Loucy (cell line): ENCODE results near the gene CYTH4.

ENCODE experiments used
- H2AFZ ChIP-seq: fragments of 200-600 bp; sonication (generic); 2 replicates; pipeline ENCODE4 v1.6.0; 2016; ENCODE audit warnings: antibody characterized with exemption, mild to moderate bottlenecking, low read length, moderate library complexity
- H3F3A ChIP-seq: fragments of 200-600 bp; 2 replicates; pipeline ENCODE4 v1.6.0; 2016; ENCODE audit warnings: antibody characterized with exemption, low read depth, mild to moderate bottlenecking
- H3K27me3 ChIP-seq: fragments of 200-600 bp; sonication (generic); 2 replicates; pipeline ENCODE4 v1.6.1; 2014; ENCODE audit warnings: low read length, mild to moderate bottlenecking; ENCODE audit not compliant: insufficient read depth, poor library complexity, severe bottlenecking
- H3K36me3 ChIP-seq: fragments of 200-600 bp; sonication (generic); 2 replicates; pipeline ENCODE4 v1.6.1; 2016; ENCODE audit warnings: low read length; ENCODE audit not compliant: insufficient read depth
- H3K4me1 ChIP-seq: fragments of 200-600 bp; sonication (generic); 2 replicates; pipeline ENCODE4 v1.5.1; 2014; ENCODE audit warnings: low read length, mild to moderate bottlenecking; ENCODE audit not compliant: insufficient read depth, poor library complexity, severe bottlenecking
- H3K4me2 ChIP-seq: fragments of 200-600 bp; sonication (generic); 2 replicates; pipeline ENCODE4 v1.6.0; 2014; ENCODE audit warnings: antibody characterized with exemption, low read length, low read depth, mild to moderate bottlenecking; ENCODE audit not compliant: poor library complexity, severe bottlenecking
- H3K4me3 ChIP-seq: fragments of 200-600 bp; sonication (generic); 2 replicates; pipeline ENCODE4 v1.5.1; 2014; ENCODE audit warnings: low read length, mild to moderate bottlenecking, mixed read lengths; ENCODE audit not compliant: poor library complexity, severe bottlenecking
- H3K79me2 ChIP-seq: fragments of 200-600 bp; sonication (generic); 2 replicates; pipeline ENCODE4 v1.6.1; 2014; ENCODE audit warnings: low read length; ENCODE audit not compliant: insufficient read depth
- H3K9ac ChIP-seq: fragments of 200-600 bp; sonication (generic); 2 replicates; pipeline ENCODE4 v1.6.0; 2014; ENCODE audit warnings: mild to moderate bottlenecking, low read depth, low read length, moderate library complexity; ENCODE audit not compliant: poor library complexity, severe bottlenecking
- H3K9me2 ChIP-seq: fragments of 200-600 bp; sonication (generic); replicated peaks from 2 replicates; pipeline ENCODE4 v1.6.1; 2016; ENCODE audit warnings: low read depth, low read length, mixed read lengths
- H3K9me3 ChIP-seq: fragments of 200-600 bp; sonication (generic); 2 replicates; pipeline ENCODE4 v1.6.1; 2014; ENCODE audit warnings: mild to moderate bottlenecking, antibody characterized with exemption, low read length, low read depth; ENCODE audit not compliant: insufficient read depth
- H4K20me1 ChIP-seq: fragments of 200-600 bp; sonication (generic); 2 replicates; pipeline ENCODE4 v1.6.0; 2014; ENCODE audit warnings: antibody characterized with exemption, low read length, mild to moderate bottlenecking; ENCODE audit not compliant: insufficient read depth, poor library complexity, severe bottlenecking
- EZH2phosphoT487 ChIP-seq: fragments of 200-600 bp; IDR thresholded peaks from 2 replicates; pipeline ENCODE4 v1.6.1; 2018; ENCODE audit warnings: antibody characterized with exemption, mild to moderate bottlenecking, moderate library complexity, borderline replicate concordance
- TF ChIP-seq, protein P1 (sequence below): fragments of 200-600 bp; sonication (generic); conservative IDR thresholded peaks from 2 replicates; pipeline ENCODE4 v1.5.1; 2014; ENCODE audit warnings: mild to moderate bottlenecking, antibody characterized with exemption, low read length

The CYTH4 gene

DNA sequence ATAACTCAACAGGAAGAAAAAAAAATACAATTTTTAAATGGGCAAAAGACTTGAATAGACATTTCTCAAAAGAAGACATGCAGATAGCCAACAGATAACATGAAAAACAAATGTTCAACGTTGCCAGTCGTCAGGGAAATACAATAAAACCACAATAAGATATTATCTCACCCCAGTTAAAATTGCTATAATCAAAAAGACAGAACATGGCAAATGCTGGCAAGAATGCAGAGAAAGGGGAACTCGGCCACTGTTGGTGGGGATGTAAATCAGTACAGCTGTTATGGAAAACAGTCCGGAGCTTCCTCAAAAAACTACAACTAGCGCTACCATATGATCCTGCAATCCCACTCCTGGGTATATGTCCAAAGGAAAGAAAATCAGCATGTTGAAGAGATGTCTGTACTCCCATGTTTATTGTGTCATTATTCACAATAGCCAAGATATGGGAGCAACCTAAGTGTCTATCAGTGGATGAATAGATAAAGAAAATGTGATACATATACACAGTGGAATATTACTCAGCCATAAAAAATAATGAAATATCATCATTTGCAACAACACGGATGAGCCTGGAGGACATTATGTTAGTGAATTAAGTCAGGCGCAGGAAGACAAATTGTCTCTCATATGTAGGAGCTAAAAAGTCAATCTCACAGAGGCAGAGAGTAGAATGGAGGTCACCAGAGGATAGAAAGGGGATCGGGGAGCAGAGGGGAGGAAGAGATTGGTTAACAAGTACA is 12.2 kb upstream of the CYTH4 start:
- Histone ChIP-seq H3K9me2 (no peaks in the 10 kb centered on the region), H3K9ac (no peak overlapping the region), H3K4me1 (peaks cover 54% of the 10 kb centered on the region), H4K20me1 (no peaks in the 10 kb centered on the region), H3K4me2 (peak overlapping the region; percentile 44), H2AFZ (0 out of 2 replicates have a peak overlapping the region, but pooled peaks have one; percentile 8), H3K79me2 (no peaks in the 10 kb centered on the region), H3K9me3 (no peaks in the 10 kb centered on the region), H3K27me3 (no peaks in the 10 kb centered on the region), H3K36me3 (no peaks in the 10 kb centered on the region), H3K4me3 (peak overlapping the region; percentile 4), H3F3A (no peaks in the 10 kb centered on the region)
- TF ChIP-seq EZH2phosphoT487, result no peak

DNA sequence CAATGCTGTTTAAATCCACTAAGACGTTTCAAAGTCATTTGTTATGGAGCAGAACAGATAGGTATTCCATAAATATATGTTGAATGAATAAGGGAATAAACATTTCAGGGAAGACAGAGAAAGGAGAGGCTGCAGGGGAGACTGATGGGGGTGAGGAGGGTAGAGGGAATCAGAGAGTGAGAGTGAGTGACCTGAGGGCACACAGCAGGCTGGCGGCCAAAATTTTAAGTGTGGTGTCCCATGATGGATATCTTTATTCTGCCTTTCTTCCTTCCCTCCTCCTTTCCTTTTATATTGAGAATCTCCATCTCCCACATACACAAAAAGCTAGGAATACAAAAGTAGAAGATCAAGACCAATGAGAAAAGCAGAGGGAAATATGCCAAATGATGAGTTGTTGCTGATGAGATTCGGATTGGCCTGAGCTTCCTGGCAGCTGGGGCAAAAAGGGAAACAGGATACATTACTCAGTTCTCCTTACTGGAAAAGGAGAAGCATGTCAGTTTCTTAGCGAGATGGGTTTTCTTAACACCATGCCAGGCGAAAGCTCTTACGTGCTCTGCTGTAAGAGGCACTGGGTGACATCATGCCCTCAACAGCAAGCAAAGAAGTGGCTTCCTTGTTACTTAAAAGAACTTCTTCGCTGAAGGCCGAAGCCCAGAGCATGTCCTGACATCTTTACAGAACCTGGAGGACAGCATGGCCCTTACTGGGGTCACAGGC is 11.2 kb upstream of the CYTH4 start:
- H3K36me3 ChIP-seq, result no peaks in the 10 kb centered on the region
- H3K9ac ChIP-seq, result no peak overlapping the region
- H3K27me3 ChIP-seq, result no peaks in the 10 kb centered on the region
- no peaks in the 10 kb centered on the region for H3F3A ChIP-seq
- no peak overlapping the region for H3K4me3 ChIP-seq
- no peak for TF ChIP-seq EZH2phosphoT487
- TF ChIP-seq, protein P1, sequence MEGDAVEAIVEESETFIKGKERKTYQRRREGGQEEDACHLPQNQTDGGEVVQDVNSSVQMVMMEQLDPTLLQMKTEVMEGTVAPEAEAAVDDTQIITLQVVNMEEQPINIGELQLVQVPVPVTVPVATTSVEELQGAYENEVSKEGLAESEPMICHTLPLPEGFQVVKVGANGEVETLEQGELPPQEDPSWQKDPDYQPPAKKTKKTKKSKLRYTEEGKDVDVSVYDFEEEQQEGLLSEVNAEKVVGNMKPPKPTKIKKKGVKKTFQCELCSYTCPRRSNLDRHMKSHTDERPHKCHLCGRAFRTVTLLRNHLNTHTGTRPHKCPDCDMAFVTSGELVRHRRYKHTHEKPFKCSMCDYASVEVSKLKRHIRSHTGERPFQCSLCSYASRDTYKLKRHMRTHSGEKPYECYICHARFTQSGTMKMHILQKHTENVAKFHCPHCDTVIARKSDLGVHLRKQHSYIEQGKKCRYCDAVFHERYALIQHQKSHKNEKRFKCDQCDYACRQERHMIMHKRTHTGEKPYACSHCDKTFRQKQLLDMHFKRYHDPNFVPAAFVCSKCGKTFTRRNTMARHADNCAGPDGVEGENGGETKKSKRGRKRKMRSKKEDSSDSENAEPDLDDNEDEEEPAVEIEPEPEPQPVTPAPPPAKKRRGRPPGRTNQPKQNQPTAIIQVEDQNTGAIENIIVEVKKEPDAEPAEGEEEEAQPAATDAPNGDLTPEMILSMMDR, result no peak
- H3K4me1 ChIP-seq, result peaks cover 60% of the 10 kb centered on the region
- no peaks in the 10 kb centered on the region for H3K9me2 ChIP-seq
- no peaks in the 10 kb centered on the region for H4K20me1 ChIP-seq
- H3K4me2 ChIP-seq, result no peak overlapping the region
- no peak overlapping the region for H2AFZ ChIP-seq
- no peaks in the 10 kb centered on the region for H3K79me2 ChIP-seq
- H3K9me3 ChIP-seq, result no peaks in the 10 kb centered on the region

DNA sequence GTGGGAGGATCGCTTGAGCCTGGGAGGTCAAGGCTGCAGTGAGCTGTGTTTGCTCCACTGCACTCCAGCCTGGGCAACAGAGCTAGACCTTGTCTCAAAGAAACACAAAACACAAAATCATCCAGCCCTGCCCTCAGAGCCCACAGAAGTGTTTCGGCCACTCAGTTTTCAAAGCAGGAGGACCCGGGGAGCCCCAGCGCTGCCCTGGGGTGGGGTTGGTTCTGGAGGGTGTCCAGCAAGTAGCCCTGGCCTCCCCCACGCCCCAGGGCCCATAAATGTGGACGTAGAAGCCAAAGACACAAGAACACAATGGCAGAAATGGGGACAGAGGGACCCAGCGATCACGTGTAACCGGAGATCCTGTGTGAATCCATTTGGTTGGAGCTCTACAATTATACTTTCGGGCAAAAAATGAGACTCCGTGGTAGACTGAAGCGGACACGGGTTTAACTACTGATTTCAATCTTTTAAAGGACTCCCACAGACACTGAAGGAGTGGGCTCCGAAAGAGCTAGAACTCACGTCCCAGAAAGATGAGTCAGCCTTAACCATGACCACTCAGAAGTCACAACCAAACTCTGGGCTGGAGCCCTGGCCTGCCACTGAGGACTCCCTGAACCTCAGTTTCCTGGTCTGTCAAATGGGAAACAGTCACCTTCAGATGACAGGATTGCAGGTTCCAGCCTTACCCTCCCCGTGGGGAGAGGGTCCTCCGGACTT is 9.0 kb upstream of the CYTH4 start:
- Histone ChIP-seq H3K4me1 (peaks cover 47% of the 10 kb centered on the region), H3K9ac (no peak overlapping the region), H3K9me2 (no peaks in the 10 kb centered on the region), H3K36me3 (no peaks in the 10 kb centered on the region), H4K20me1 (no peaks in the 10 kb centered on the region), H3K27me3 (no peaks in the 10 kb centered on the region), H3K4me2 (peak overlapping the region; percentile 23), H3F3A (no peaks in the 10 kb centered on the region), H2AFZ (0 out of 2 replicates have a peak overlapping the region, but pooled peaks have one; percentile 23), H3K9me3 (no peaks in the 10 kb centered on the region), H3K79me2 (no peaks in the 10 kb centered on the region), H3K4me3 (no peak overlapping the region)
- TF ChIP-seq, protein P1, result no peak
- no peak for TF ChIP-seq EZH2phosphoT487
